Osteocyte (in vitro differentiated cells): ENCODE results near the gene SUPT3H. TPM values are rescaled to one million over a fixed set of nuclear protein-coding genes. Genes with fewer than 3 reads are reported as not detected.

Experiments
- DNase-seq: peaks from one replicate; pipeline ENCODE4 v3.0.0; 2021; ENCODE audit warnings: mixed read lengths; ENCODE audit not compliant: unreplicated experiment; ENCODE audit errors: extremely low spot score
- H3K27ac Mint-ChIP-seq: one replicate; pipeline ENCODE4 v1.8.0; 2021; ENCODE audit warnings: mild to moderate bottlenecking, mixed read lengths; ENCODE audit not compliant: unreplicated experiment
- H3K27me3 Mint-ChIP-seq: one replicate; pipeline ENCODE4 v1.8.0; 2021; ENCODE audit warnings: mixed read lengths; ENCODE audit not compliant: unreplicated experiment
- H3K36me3 Mint-ChIP-seq: one replicate; pipeline ENCODE4 v1.8.0; 2021; ENCODE audit warnings: mixed read lengths; ENCODE audit not compliant: unreplicated experiment
- H3K4me1 Mint-ChIP-seq: one replicate; pipeline ENCODE4 v1.8.0; 2021; ENCODE audit warnings: mixed read lengths; ENCODE audit not compliant: unreplicated experiment
- H3K4me3 Mint-ChIP-seq: one replicate; pipeline ENCODE4 v1.8.0; 2021; ENCODE audit warnings: mild to moderate bottlenecking, moderate library complexity, mixed read lengths; ENCODE audit not compliant: unreplicated experiment
- H3K9me3 Mint-ChIP-seq: one replicate; pipeline ENCODE4 v1.8.0; 2021; ENCODE audit warnings: mixed read lengths; ENCODE audit not compliant: unreplicated experiment
- long read RNA-seq: library from polyadenylated mRNA; unstranded; transcript quantifications from one replicate; pipeline ENCODE4 v2.0.0, GENCODE V29; 2021
- total RNA-seq: library from RNA; stranded (reverse); gene quantifications from 2 replicates; pipeline ENCODE4 v1.2.1, GENCODE V29; 2021
- TF ChIP-seq, protein P1 (sequence below): fragments of 200-600 bp; sonication (generic); IDR thresholded peaks from 2 replicates; pipeline ENCODE4 v1.5.0; 2021; ENCODE audit warnings: antibody characterized with exemption, mild to moderate bottlenecking, moderate library complexity

SUPT3H gene
- total RNA-seq: 13.2 and 15.1 TPM in 2 replicates
- long read RNA-seq, partial matches to known transcripts: 1 of 5 reads
- long read RNA-seq, other reads (novel, unspliced or antisense): 4 of 5 reads

DNA sequence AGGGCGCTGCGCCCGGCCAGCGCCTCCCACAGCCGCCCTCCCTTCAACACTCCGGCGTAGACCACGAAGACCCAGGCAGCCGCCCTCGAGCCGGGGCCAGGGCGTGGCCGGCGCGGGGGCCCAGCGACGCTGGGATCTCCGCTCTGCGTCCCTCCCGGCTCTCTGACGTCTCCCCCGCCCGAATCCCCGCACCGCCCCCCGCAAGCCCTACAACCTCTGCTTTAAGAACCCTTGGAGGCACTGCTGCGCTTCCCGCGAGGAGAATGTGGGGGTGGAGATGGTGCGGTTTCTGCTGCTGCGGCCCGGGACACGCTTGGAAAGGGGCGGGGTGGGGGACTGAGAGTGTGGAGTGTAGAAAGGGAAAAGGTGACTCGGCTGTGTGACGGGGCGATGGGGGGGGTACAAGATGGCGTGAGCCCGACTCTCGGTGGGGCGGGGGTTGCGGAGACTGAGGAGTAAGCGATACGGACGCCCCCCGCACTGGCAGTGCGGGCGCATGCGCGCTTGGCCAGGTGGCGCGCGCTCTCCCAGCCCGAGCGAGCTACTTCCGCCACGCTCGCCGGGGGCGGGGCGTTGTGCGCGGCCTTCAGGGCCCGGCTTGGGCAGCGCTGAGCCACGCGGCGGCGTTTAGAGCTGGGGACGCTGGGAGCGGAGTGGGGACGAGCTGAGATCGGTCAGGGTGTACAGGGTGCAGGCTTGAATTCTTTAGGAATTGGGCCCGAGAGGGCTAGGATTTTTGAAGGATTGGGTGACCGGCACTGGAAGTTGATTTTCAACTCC is at the start of gene SUPT3H:
TSS of gene SUPT3H (minus strand) at position 381 of the 780 bp plus-strand sequence.
- Mint-ChIP-seq H3K27me3 (no peaks in the 10 kb centered on the region), H3K4me1 (peaks cover 29% of the 10 kb centered on the region), H3K4me3 (peak within 1 kb of the TSS; percentile 97), H3K9me3 (no peaks in the 10 kb centered on the region), H3K27ac (peak within 1 kb of the TSS; percentile 100), H3K36me3 (no peaks in the 10 kb centered on the region)
- DNase-seq: peak; percentile 97
- TF ChIP-seq, protein P1, sequence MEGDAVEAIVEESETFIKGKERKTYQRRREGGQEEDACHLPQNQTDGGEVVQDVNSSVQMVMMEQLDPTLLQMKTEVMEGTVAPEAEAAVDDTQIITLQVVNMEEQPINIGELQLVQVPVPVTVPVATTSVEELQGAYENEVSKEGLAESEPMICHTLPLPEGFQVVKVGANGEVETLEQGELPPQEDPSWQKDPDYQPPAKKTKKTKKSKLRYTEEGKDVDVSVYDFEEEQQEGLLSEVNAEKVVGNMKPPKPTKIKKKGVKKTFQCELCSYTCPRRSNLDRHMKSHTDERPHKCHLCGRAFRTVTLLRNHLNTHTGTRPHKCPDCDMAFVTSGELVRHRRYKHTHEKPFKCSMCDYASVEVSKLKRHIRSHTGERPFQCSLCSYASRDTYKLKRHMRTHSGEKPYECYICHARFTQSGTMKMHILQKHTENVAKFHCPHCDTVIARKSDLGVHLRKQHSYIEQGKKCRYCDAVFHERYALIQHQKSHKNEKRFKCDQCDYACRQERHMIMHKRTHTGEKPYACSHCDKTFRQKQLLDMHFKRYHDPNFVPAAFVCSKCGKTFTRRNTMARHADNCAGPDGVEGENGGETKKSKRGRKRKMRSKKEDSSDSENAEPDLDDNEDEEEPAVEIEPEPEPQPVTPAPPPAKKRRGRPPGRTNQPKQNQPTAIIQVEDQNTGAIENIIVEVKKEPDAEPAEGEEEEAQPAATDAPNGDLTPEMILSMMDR: peak; percentile 37

DNA sequence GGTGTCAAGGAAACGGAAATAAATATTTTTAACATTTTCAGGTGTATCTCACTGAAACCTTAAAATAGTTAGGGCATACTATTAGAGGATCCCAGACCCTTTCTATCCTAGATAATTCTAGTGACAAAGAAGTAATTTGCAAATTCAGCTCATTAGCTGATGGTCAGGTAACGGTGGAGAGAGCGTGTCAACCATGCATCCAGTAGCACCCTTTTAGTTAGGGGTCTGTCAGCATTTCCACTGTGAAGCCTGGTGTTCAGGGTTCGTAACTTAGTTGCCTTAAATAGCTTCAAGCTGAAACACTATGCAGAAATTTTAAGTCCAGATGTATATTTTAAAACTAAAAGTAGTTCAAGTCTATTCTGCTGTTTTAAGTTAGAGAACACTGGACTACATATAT is 48.5 kb upstream of the SUPT3H start:
- TF ChIP-seq, protein P1: no peak
- Mint-ChIP-seq H3K36me3 (peaks cover 15% of the 10 kb centered on the region), H3K4me1 (peaks cover 64% of the 10 kb centered on the region), H3K27me3 (no peaks in the 10 kb centered on the region), H3K27ac (peak overlapping the region; percentile 44), H3K4me3 (peak overlapping the region; percentile 18), H3K9me3 (no peaks in the 10 kb centered on the region)
- no peak for DNase-seq

DNA sequence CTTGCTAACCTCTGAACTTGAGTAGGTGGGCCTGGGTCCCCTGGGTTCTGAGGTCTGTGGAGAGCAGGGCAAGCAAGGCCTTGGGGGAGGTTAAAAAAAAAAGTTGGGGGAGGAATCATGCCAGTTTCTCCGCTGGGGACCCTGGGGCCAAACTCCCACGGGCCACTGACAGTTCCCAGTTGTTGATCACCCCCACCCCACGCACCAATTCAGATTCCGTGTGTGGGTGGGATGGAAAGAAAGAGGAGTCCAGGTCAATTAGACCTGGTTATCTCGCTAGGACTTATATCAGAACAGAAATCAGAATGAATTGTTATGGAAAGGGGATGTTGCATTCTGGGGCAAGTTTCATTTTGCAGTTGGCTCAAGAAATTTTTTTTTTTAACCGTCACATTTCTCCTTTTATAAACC is 46.7 kb upstream of the SUPT3H start:
- Mint-ChIP-seq H3K27ac (peak overlapping the region; percentile 79), H3K4me3 (peak overlapping the region; percentile 98), H3K36me3 (peaks cover 7% of the 10 kb centered on the region), H3K9me3 (no peaks in the 10 kb centered on the region), H3K27me3 (no peaks in the 10 kb centered on the region), H3K4me1 (peaks cover 64% of the 10 kb centered on the region)
- no peak for DNase-seq
- TF ChIP-seq, protein P1: no peak

DNA sequence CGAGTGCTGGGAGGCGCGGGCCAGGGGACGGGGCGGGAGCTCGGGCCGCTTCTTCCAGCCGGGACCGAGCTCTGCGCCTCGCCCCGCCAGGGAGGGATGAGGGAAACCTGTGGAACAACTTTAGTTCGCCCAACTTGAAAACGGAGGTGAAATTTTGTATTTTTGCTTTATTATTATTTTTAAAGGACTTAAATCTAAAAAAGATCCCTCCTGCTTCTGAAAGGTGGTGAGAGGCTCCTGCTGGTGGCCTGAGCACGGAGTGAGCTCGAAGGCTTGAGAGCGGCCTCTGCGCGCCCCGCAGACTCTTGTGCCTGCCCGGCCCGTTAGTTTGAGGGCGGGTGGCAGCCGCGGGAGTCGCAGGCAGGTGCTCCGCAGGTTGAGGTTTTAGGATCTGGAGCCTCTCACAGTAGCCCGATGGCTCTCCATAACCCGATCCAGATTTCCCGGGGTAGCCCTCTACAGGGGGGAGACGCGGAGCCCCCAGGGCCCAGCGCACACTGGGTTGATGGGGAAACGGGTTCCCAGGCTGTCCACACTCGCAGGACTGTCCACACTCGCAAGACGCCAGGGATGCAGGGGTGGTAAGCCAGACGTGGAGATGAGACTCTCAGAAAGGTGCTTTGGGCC is 46.2 kb upstream of the SUPT3H start:
- no peaks in the 10 kb centered on the region for H3K9me3 Mint-ChIP-seq
- H3K4me3 Mint-ChIP-seq: peak overlapping the region; percentile 98
- H3K27me3 Mint-ChIP-seq: no peaks in the 10 kb centered on the region
- TF ChIP-seq, protein P1: no peak
- DNase-seq: no peak
- H3K4me1 Mint-ChIP-seq: peaks cover 64% of the 10 kb centered on the region
- H3K27ac Mint-ChIP-seq: peak overlapping the region; percentile 92
- peaks cover 4% of the 10 kb centered on the region for H3K36me3 Mint-ChIP-seq
